ENCODE measurements around the gene G6PD. TPM values are rescaled to one million over a fixed set of nuclear protein-coding genes. Genes with fewer than 3 reads are reported as not detected.
"Not testable (repeated sequence)": the region's sequence is repeated elsewhere in the genome, so short reads cannot be mapped to it uniquely, and the experiment has no call there.

G6PD gene
- total RNA-seq, result 54.4 to 56.5 TPM (median 55.8 TPM) in 3 replicates

DNA sequence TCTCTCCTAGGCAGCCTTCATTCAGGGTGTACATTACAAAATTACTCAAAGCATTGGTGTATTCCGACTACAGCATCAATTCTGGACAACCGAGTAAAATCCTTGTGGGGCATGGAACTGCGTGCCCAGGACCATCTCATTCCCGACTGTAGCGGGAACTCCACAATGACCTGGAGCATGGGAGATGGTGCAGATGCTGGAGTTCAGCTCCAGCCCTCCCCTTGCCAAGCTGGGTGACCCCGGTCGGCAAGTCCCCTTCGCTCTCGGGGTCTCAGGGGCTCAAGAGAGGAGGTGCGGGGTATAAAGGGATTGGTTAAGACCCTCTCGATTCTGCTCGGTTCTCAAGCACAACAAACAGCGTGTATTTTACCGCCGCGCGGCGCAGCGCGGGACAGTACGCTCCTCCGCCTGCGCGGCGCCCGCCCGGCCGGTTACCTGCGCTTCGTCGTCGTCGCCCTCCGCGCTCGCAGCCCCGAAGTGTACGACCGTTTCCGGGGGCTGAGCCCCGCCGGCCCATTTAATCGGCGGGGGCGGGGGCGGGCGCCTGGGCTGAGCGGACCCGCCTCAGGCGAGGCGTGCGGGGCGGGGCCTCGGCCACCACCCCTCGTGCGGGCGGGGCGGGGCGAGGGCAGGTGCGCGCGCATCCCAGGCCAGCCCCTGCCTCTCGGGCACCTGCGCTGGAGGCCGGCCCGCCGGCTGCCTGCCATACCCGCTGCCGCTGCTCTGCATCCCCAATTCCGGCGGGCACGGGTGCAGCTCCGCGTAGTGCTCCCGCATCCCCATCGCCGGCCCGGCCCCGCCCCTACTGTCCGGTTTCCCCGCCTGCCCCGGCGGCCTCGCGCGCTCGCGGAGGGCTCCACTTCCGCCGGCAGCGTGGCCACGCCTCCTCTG lies at the start of gene G6PD:
TSS of gene G6PD (minus strand) at position 493 of the 891 bp plus-strand sequence. CDS start 691 bp downstream, outside the sequence.
- DNase-seq (ENCODE audit: low spot score in 2 of 2, unreplicated experiment in 2 of 2), result peak in 1 of 2 experiments; percentile 58
- Mint-ChIP-seq H3K4me3 (peak within 1 kb of the TSS; percentile 84), H3K4me1 (peaks cover 13% of the 10 kb centered on the region), H3K36me3 (peaks cover 5% of the 10 kb centered on the region), H3K27ac (peak within 1 kb of the TSS; percentile 96), H3K27me3 (ENCODE audit: low read depth) (no peaks in the 10 kb centered on the region), H3K9me3 (peaks cover 5% of the 10 kb centered on the region)
- TF ChIP-seq, protein P1, sequence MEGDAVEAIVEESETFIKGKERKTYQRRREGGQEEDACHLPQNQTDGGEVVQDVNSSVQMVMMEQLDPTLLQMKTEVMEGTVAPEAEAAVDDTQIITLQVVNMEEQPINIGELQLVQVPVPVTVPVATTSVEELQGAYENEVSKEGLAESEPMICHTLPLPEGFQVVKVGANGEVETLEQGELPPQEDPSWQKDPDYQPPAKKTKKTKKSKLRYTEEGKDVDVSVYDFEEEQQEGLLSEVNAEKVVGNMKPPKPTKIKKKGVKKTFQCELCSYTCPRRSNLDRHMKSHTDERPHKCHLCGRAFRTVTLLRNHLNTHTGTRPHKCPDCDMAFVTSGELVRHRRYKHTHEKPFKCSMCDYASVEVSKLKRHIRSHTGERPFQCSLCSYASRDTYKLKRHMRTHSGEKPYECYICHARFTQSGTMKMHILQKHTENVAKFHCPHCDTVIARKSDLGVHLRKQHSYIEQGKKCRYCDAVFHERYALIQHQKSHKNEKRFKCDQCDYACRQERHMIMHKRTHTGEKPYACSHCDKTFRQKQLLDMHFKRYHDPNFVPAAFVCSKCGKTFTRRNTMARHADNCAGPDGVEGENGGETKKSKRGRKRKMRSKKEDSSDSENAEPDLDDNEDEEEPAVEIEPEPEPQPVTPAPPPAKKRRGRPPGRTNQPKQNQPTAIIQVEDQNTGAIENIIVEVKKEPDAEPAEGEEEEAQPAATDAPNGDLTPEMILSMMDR (IDR thresholded peaks at IDR 0.05; ENCODE audit: unreplicated experiment), result no peak

DNA sequence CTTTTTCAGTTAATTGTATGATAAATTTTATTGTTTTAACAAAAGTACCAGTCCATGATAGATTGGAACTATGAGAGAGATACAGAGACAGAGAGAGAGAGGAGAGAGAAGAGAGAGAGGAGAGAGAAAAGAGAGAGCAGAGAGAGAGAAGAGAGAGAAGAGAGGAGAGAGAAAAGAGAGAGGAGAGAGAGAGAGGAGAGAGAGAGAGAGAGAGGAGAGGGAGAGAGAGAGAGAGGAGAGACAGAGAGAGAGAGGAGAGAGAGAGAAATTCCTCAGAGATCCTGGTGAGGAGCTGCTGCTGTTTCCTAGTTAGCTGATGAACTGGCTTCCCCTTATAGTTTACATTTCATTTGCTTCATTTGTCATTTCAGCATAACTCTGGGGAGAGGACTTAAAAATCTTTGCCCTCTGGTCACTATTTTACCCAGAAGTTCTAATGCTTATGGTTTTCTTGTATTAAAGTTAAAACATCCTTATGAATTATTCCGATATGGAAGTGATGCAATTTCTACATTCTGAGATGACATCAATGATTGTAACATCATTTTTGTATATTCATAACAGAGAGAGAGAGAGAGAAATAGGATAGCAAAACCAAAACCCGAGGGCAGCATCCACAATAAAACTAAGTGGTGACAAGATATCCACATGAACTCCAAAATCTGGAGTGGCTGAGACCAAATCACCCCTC lies 49.1 kb upstream of the G6PD start:
- H3K4me1 Mint-ChIP-seq, result peaks cover 12% of the 10 kb centered on the region
- peak overlapping the region; percentile 23 for H3K27ac Mint-ChIP-seq
- no peaks in the 10 kb centered on the region for H3K36me3 Mint-ChIP-seq
- DNase-seq (ENCODE audit: low spot score in 2 of 2, unreplicated experiment in 2 of 2), result no peak
- no peak overlapping the region for H3K4me3 Mint-ChIP-seq
- TF ChIP-seq, protein P1 (IDR thresholded peaks at IDR 0.05; ENCODE audit: unreplicated experiment), result no peak
- peaks cover 4% of the 10 kb centered on the region for H3K27me3 Mint-ChIP-seq (ENCODE audit: low read depth)
- H3K9me3 Mint-ChIP-seq, result peaks cover 46% of the 10 kb centered on the region

DNA sequence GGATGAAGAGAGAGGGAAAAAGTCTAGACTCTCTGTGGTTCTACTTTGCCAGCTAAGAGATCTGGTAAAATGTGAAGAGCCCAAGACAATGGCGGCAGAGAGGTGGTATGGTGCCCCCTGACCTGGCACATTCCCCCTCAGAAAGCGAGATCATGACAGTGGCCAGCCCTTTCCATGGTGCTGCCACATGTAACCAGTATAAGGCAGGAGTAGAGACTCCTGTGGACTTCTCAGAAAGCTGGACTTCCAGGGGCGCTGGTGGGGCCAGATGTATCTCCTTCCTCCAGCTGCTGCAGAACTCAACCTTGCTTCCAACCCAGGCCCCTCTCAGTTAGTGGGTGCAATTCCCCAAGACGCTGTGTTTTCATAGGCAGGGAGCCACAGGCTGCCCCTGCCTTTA lies 47.8 kb upstream of the G6PD start:
- Mint-ChIP-seq H3K27ac (no peak overlapping the region), H3K4me1 (peaks cover 12% of the 10 kb centered on the region), H3K36me3 (no peaks in the 10 kb centered on the region), H3K4me3 (no peak overlapping the region), H3K27me3 (ENCODE audit: low read depth) (peaks cover 4% of the 10 kb centered on the region), H3K9me3 (peaks cover 41% of the 10 kb centered on the region)
- no peak for DNase-seq (ENCODE audit: low spot score in 2 of 2, unreplicated experiment in 2 of 2)
- TF ChIP-seq, protein P1 (IDR thresholded peaks at IDR 0.05; ENCODE audit: unreplicated experiment), result no peak

DNA sequence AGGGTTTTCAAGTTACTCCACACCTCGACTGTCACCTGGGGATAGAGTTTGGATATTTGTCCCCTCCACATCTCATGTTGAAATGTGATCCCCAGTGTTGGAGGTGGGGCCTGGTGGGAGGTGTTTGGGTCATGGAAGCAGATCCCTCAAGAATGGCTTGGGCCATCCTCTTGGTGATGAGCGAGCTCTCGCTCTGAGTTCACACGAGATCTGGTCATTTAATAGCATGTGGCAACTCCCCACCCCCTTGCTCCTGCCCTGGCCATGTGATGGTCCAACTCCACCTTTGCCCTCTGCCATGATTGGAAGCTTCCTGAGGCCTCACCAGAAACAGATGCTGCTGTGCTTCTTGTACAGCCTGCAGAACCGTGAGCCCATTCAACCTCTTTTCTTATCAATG lies 46.6 kb upstream of the G6PD start:
- DNase-seq (ENCODE audit: low spot score in 2 of 2, unreplicated experiment in 2 of 2), result no peak
- no peak overlapping the region for H3K27ac Mint-ChIP-seq
- no peak overlapping the region for H3K4me3 Mint-ChIP-seq
- peaks cover 4% of the 10 kb centered on the region for H3K27me3 Mint-ChIP-seq (ENCODE audit: low read depth)
- H3K36me3 Mint-ChIP-seq, result no peaks in the 10 kb centered on the region
- TF ChIP-seq, protein P1 (IDR thresholded peaks at IDR 0.05; ENCODE audit: unreplicated experiment), result no peak
- H3K9me3 Mint-ChIP-seq, result peaks cover 41% of the 10 kb centered on the region
- H3K4me1 Mint-ChIP-seq, result peaks cover 12% of the 10 kb centered on the region

DNA sequence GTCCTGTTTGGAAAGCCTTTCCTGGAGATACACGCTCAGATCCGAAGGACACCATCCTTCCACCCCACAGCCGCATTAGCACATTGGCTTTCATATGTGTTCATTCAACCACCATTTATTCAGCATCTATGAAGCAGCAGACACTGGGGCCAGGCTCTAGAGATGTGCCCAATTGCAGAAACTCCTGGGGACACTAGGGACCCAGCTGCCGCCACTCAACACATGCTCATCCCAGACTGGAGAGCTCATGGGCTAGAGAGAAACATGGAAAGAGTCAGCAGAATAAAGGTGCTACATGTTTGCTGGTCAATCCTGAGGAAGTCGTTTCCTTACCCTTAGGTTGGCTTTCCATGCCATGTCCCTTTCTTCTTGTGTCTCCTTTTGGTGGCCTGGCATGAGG lies 45.9 kb upstream of the G6PD start:
- peaks cover 34% of the 10 kb centered on the region for H3K9me3 Mint-ChIP-seq
- no peak overlapping the region for H3K27ac Mint-ChIP-seq
- H3K27me3 Mint-ChIP-seq (ENCODE audit: low read depth), result peaks cover 4% of the 10 kb centered on the region
- H3K4me3 Mint-ChIP-seq, result no peak overlapping the region
- peaks cover 12% of the 10 kb centered on the region for H3K4me1 Mint-ChIP-seq
- TF ChIP-seq, protein P1 (IDR thresholded peaks at IDR 0.05; ENCODE audit: unreplicated experiment), result no peak
- H3K36me3 Mint-ChIP-seq, result no peaks in the 10 kb centered on the region
- no peak for DNase-seq (ENCODE audit: low spot score in 2 of 2, unreplicated experiment in 2 of 2)

DNA sequence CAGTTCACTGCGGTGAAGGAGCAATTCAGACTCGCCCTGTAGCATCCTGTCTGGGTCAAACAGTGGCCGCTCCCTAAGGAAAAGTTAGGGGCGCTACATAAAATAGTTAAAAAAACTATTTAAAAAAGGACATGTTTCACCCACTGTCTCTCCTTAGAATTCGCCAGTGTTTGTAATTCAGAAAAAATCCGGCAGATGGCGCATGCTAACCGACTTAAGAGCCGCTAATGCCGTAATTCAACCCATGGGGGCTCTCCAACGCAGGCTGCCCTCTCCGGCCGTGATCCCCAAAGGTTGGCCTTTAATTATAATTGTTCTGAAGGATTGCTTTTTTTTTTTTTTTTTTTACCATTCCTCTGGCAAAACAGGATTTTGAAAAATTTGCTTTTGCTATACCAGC lies 43.8 kb upstream of the G6PD start:
- H3K36me3 Mint-ChIP-seq; H3K27me3 Mint-ChIP-seq (ENCODE audit: low read depth); H3K4me1 Mint-ChIP-seq; H3K4me3 Mint-ChIP-seq; H3K27ac Mint-ChIP-seq; DNase-seq (ENCODE audit: low spot score in 2 of 2, unreplicated experiment in 2 of 2): not testable (repeated sequence)
- H3K9me3 Mint-ChIP-seq, result peaks cover 22% of the 10 kb centered on the region

DNA sequence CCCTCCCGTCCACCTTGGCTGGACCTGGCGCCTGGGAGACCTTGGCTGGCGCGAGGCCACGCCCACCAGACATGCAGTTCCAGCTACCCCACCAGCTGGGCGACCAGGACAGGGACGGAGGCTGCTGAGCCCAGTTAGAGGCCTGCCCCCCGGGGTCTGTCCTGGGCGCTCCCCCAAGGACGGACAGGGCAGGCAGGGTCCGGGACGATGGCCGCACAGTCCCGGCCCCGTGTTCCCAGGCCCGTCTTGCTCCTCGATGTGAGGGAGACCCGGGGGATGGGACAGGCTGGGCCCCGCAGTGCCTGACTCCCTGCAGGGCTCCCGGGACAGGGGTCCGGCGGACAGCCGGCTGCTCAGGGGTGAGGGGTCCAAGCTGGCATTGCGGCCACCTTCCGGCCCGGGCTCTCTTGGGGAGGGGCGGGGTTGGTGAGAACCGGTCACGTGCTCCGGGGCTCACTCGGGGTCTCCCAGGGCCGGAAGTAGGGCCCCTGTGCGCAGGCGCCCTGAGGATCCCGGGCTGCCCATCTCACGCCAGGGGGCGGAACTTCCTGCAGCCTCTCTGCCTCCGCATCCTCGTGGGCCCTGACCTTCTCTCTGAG lies 38.0 kb upstream of the G6PD start, which contains the start of gene CTAG1A:
TSS of gene CTAG1A (plus strand) at position 549 of the 599 bp plus-strand sequence. CDS start 74 bp downstream, outside the sequence.
- not testable (repeated sequence) for DNase-seq (ENCODE audit: low spot score in 2 of 2, unreplicated experiment in 2 of 2); H3K4me3 Mint-ChIP-seq; H3K27me3 Mint-ChIP-seq (ENCODE audit: low read depth); H3K27ac Mint-ChIP-seq; H3K9me3 Mint-ChIP-seq; H3K4me1 Mint-ChIP-seq; H3K36me3 Mint-ChIP-seq

DNA sequence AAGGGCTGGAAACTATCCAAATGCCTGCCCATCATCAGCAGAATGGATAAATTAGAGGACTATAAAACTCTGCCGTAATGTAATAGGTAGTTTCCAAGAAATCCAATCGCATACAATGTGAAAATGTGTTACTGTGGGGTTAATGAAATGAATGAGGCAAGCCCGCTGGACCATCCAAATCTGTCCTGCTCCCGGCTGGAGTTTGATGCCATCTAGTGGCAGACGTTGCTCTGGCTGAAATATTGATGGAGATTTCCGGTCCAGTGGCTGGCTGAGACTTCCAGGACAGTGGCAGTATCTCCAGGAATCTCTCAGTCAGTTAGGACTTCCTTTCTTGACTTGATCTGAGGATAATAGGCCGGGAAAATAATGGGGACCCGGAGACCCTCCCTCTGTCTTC lies 36.3 kb upstream of the G6PD start:
- H3K4me3 Mint-ChIP-seq; H3K36me3 Mint-ChIP-seq; H3K9me3 Mint-ChIP-seq; H3K27me3 Mint-ChIP-seq (ENCODE audit: low read depth); H3K27ac Mint-ChIP-seq; H3K4me1 Mint-ChIP-seq; DNase-seq (ENCODE audit: low spot score in 2 of 2, unreplicated experiment in 2 of 2): not testable (repeated sequence)

All from mesothelial cell of epicardium (in vitro differentiated cells).